ENCODE measurements around the gene BEND6. TPM values are rescaled to one million over a fixed set of nuclear protein-coding genes. Genes with fewer than 3 reads are reported as not detected.

BEND6 gene, protein sequence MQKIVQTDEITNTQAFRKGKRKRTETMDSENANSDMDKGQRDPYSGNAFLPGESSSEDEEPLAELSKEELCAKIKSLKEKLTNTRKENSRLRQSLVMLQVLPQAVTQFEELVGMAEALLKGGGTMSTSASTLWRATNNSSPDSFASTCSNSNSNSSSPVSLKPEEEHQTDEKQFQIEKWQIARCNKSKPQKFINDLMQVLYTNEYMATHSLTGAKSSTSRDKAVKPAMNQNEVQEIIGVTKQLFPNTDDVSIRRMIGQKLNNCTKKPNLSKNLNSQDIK
- 0.97 and 4.0 TPM in 2 replicates for total RNA-seq

GRCh38 chr6:56954403-56955170 is at the start of gene BEND6:
BEND6 (plus strand) TSS chr6:56955107; CDS start chr6:56981811, 26,704 bp downstream.

GRCh38 chr6:57046332-57047256 is 91.7 kb downstream of the BEND6 start, which contains the start of gene KIAA1586:
KIAA1586 (plus strand) TSS chr6:57046693; CDS start chr6:57046756, 63 bp downstream.

Other genes starting within 250 kb of the BEND6 start
- 12.7 and 25.2 TPM in 2 replicates for gene KIAA1586, start 91.6 kb downstream of the BEND6 start, total RNA-seq
- 57.5 and 63.8 TPM in 2 replicates for gene ZNF451, start 135.1 kb downstream of the BEND6 start, total RNA-seq
- 4.2 and 7.3 TPM in 2 replicates for gene BAG2, start 217.2 kb downstream of the BEND6 start, total RNA-seq

Data from epithelial cell of umbilical artery (primary cell).